Thoracic aorta (tissue), 2 donors: Measurements from ENCODE around the gene DUS4L. TPM values are rescaled to one million over a fixed set of nuclear protein-coding genes. Genes with fewer than 3 reads are reported as not detected.

Experiments used
- ATAC-seq: fragments of 150-250 bp; one replicate; pipeline ENCODE4 v1.8.0; 2017; ENCODE audit warnings: low read depth; ENCODE audit not compliant: insufficient number of reproducible peaks, low FRiP score
- DNase-seq: peaks from one replicate; pipeline ENCODE4 v3.0.0-alpha.2; 2020; ENCODE audit warnings: low spot score
- H3K27ac ChIP-seq, 2 donors: fragments of 200-600 bp; sonication (generic); 1 replicate in 1 of 2; 2 replicates in 1 of 2; pipeline ENCODE4 v1.5.1; 2016; ENCODE audit warnings: mild to moderate bottlenecking in 2 of 2, moderate library complexity in 2 of 2
- H3K27me3 ChIP-seq: fragments of 200-600 bp; sonication (generic); replicated peaks from 2 replicates; pipeline ENCODE4 v1.6.0; 2016; ENCODE audit warnings: mild to moderate bottlenecking; ENCODE audit not compliant: insufficient read depth
- H3K36me3 ChIP-seq: fragments of 200-600 bp; sonication (generic); one replicate; pipeline ENCODE4 v1.5.1; 2016
- H3K4me1 ChIP-seq, 2 donors: fragments of 200-600 bp; sonication (generic); 1 replicate in 1 of 2; 2 replicates in 1 of 2; pipeline versions ENCODE4 v1.5.1 to v1.6.0; 2016; ENCODE audit warnings: low read depth in 2 of 2, mild to moderate bottlenecking in 1 of 2; ENCODE audit not compliant: control insufficient read depth in 1 of 2
- H3K4me3 ChIP-seq: fragments of 200-600 bp; sonication (generic); 2 replicates; pipeline ENCODE4 v1.5.1; 2016; ENCODE audit warnings: mild to moderate bottlenecking
- H3K9me3 ChIP-seq: fragments of 200-600 bp; sonication (generic); 2 replicates; pipeline ENCODE4 v1.5.1; 2016
- total RNA-seq, 2 donors: library from RNA; depleted of rRNA; stranded (reverse); fragments of >200 nt; gene quantifications; one replicate each; pipeline versions ENCODE4 v1.1.0 to v1.2.3, GENCODE V29; 2016
- TF ChIP-seq, protein P1 (sequence below): fragments of 200-600 bp; sonication (generic); IDR thresholded peaks from one replicate; pipeline ENCODE4 v1.5.1; 2019; ENCODE audit warnings: antibody characterized with exemption

Gene DUS4L
- total RNA-seq, 2 donors from 2014 or later, result 4.7 to 10.3 TPM

DNA sequence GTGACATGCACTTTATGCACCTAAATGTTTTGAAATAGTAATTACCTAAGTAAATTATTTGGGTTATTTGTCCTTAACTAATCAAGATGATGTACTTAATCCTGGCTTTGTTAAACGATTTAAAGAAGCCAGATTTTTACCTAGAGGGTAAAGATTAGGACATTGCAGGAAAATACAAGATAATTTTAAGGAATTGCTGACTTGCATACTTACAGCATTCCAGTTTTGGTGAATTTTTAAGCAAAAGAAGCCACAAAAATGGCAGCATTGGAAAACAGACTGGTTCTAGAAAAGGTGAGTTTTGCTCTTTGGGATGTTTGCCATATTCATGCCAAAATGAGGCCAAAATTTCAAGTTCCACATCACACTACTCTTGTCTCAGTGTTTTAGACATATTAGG, 49.7 kb downstream of the DUS4L start:
- no peak overlapping the region for H3K27ac ChIP-seq
- H3K4me3 ChIP-seq, result no peak overlapping the region
- H3K36me3 ChIP-seq, result peaks cover 35% of the 10 kb centered on the region
- ATAC-seq (no peak), DNase-seq (no peak)
- TF ChIP-seq, protein P1, sequence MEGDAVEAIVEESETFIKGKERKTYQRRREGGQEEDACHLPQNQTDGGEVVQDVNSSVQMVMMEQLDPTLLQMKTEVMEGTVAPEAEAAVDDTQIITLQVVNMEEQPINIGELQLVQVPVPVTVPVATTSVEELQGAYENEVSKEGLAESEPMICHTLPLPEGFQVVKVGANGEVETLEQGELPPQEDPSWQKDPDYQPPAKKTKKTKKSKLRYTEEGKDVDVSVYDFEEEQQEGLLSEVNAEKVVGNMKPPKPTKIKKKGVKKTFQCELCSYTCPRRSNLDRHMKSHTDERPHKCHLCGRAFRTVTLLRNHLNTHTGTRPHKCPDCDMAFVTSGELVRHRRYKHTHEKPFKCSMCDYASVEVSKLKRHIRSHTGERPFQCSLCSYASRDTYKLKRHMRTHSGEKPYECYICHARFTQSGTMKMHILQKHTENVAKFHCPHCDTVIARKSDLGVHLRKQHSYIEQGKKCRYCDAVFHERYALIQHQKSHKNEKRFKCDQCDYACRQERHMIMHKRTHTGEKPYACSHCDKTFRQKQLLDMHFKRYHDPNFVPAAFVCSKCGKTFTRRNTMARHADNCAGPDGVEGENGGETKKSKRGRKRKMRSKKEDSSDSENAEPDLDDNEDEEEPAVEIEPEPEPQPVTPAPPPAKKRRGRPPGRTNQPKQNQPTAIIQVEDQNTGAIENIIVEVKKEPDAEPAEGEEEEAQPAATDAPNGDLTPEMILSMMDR, result no peak
- H3K4me1 ChIP-seq, result peaks cover 10 to 20% of the 10 kb centered on the region in 2 donors
- H3K9me3 ChIP-seq, result no peaks in the 10 kb centered on the region
- H3K27me3 ChIP-seq, result no peaks in the 10 kb centered on the region

GRCh38 chr7:107613948-107614347, 50.2 kb downstream of the DUS4L start:
- H3K27me3 ChIP-seq, result no peaks in the 10 kb centered on the region
- H3K9me3 ChIP-seq, result no peaks in the 10 kb centered on the region
- H3K27ac ChIP-seq, result no peak overlapping the region
- peaks cover 35% of the 10 kb centered on the region for H3K36me3 ChIP-seq
- H3K4me1 ChIP-seq, result peaks cover 10 to 16% of the 10 kb centered on the region in 2 donors
- no peak for ATAC-seq
- no peak for DNase-seq
- H3K4me3 ChIP-seq, result no peak overlapping the region
- TF ChIP-seq, protein P1, result no peak

DNA sequence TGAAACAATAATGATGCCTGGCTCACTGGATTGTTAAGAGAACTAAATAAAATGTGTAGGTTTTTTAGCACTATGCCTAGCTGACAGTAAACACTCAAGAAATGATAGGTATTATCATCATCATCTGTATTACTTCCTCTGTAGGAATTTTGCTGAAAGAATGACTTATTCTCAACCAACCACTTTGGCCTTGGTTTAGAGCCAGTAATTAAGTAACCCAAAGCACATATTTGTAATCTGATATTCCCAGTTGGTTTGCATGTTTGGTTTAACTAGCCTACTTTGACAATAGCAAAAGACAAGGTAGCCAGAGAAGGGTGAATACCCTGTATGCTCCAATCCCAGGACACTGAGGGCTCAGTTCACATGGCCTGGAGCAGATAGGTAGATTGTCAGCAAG, 50.7 kb downstream of the DUS4L start:
- peaks cover 35% of the 10 kb centered on the region for H3K36me3 ChIP-seq
- no peak for DNase-seq
- TF ChIP-seq, protein P1, result no peak
- no peaks in the 10 kb centered on the region for H3K27me3 ChIP-seq
- peaks cover 10 to 12% of the 10 kb centered on the region in 2 donors for H3K4me1 ChIP-seq
- H3K27ac ChIP-seq, result no peak overlapping the region
- H3K9me3 ChIP-seq, result no peaks in the 10 kb centered on the region
- ATAC-seq, result no peak
- no peak overlapping the region for H3K4me3 ChIP-seq

- ATAC-seq (no peak), DNase-seq (no peak)
- H3K36me3 ChIP-seq, result peaks cover 40% of the 10 kb centered on the region
- TF ChIP-seq, protein P1, result no peak
- no peaks in the 10 kb centered on the region for H3K4me1 ChIP-seq
- H3K4me3 ChIP-seq, result no peak overlapping the region
- no peaks in the 10 kb centered on the region for H3K27me3 ChIP-seq
- H3K27ac ChIP-seq, result no peak overlapping the region
- H3K9me3 ChIP-seq, result no peaks in the 10 kb centered on the region
These were observed 52.3 kb downstream of the DUS4L start for GRCh38 chr7:107615910-107616680.

DNA sequence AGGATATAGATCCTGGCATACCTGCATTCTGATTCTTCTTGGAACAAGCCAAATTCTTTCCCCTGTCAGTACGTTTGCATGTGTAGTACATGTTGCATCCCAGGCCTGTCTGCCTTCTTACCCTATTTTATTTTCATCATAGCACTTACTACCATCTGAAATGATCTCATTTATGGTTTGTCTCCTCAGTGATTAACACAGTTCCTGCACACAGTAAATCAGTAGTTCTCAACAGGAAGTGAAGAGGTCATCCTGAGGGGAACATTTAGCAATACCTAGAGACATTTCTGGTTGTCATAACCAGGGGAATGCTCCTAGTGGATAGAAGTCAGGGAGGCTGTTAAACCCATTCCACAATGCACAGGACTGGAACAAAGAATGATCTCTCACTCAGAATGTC, 58.7 kb downstream of the DUS4L start:
- H3K4me3 ChIP-seq, result no peak overlapping the region
- H3K9me3 ChIP-seq, result no peaks in the 10 kb centered on the region
- DNase-seq (no peak), ATAC-seq (no peak)
- H3K4me1 ChIP-seq, result no peaks in the 10 kb centered on the region
- no peaks in the 10 kb centered on the region for H3K27me3 ChIP-seq
- H3K36me3 ChIP-seq, result peaks cover 7% of the 10 kb centered on the region
- TF ChIP-seq, protein P1, result no peak
- H3K27ac ChIP-seq, result no peak overlapping the region
